SKM-1 treated with dmso at 0.1 percent for 144 hours (cell line): ENCODE measurements around the gene NCF2.
A peak's percentile ranks its signal among the peaks of the same experiment; 100 is the strongest.

Experiments
- DNase-seq: peaks from one replicate; lab custom pipeline; 2025; ENCODE audit not compliant: unreplicated experiment; lab: John Stamatoyannopoulos, UW

NCF2 gene

DNA sequence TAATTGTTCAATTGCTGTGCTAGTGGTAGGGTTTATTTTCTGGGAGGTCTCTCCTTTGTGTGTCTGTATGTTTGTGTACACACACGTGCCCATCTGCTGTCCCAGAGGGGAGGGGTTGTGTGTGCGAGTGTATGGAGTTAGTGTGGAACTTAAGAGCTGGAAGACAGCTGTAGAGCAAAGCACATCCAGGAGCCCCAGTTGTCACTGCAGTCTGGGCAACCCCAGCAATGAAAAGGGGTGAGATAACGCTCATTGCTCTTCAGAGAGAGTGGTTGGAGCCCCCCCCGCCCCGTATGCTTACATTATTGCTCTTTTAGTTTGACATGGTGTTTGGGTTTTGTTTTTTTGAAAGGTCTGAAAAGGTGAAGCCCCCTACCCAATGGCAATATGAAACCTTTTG, 36.9 kb downstream of the NCF2 start:
- DNase-seq = no peak

DNA sequence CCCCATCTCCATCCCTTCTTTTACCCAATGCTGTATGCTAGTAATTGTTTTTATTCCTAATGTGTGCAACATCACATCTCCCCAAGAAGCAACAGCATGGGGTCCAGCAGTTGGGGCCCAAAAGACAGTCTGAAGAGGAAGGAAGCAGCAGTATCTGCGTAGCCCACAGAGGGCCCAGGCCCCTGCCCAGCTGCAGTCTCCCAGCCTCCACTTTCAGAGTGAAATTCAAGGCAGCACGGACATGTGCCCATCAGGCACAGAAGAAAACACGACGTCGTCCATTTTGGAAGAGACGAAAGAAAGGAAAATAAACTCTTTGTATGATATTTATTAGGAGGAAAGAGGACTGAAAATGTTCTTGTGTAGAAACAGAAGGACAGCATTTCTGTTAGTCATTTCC, 37.4 kb downstream of the NCF2 start:
- DNase-seq = no peak

DNA sequence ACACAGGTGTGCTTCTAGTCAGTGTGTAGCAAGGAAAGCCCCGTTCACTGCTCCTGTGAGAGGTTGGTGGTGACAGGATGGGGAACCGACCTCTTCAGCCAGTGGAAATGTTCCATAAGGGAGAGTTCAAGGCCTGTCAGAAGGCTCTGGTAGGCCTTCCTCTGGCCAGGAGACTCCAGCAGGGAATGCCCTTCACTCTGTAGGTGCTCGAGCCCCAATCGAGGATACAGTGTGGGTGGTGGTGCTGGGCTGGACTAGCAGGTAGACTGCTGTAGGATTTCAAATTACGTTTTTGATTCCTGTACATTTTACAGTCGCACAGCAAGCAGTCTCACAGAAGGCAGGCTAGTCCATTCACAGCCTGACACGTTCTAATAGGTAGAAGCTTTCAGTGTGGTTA, 37.8 kb downstream of the NCF2 start:
- no peak for DNase-seq

DNA sequence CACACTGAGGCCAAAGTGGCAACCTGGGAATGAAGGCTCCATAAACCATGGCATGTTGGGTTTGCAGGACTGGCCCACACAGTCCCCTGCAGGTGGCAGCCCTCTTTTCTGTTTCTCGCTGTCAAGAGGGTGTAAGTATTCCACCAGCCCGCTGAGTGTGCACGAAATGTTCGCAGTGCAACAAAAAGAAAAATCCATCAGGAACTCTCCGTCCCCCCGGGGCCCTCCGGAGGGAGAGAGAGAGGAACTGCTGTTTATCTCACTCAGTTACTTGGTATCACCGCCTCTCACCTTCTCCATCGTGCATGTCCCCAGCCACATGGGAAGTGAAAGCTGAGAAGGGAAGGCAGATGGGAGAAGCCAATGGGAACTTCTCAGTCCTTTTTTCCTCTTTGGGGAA, 38.3 kb downstream of the NCF2 start:
- DNase-seq = no peak

DNA sequence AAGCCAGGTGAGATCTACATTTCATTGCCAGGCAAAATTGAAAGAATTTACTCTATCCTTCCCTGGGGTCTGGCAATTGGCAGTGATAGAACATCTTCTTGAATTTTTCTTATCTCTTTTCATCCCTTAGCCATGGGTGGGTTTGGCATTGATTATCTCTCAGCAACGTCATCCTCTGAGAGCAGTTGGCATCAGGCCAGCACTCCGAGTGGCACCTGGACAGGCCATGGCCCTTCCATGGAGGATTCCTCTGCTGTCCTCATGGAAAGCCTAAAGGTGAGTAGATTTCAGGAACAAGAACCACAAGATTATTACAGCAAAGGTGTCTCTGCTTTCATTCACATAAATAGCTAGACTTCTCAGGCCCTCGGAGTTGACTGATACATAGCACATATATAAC, 39.3 kb downstream of the NCF2 start:
- DNase-seq = no peak

DNA sequence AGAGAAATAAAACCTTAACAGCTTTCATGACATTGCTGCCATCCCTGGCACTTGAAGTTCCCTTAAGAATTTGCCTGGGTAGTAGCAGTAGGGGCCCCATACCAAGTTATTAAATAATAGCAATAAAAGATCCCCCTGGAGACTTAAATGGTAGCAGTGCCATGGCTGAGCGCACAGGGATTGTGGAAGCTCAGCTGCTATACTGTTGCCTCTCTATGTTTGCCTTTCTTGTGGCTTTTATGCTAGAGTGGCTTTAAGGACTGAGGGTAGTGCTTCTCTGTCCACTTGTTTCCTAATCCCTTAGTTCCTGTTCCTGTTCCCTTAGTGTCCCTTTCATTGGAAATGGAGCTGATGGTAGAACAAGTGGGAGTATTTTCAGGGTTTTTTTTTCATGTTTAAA, 42.1 kb downstream of the NCF2 start:
- peak; percentile 50 for DNase-seq

DNA sequence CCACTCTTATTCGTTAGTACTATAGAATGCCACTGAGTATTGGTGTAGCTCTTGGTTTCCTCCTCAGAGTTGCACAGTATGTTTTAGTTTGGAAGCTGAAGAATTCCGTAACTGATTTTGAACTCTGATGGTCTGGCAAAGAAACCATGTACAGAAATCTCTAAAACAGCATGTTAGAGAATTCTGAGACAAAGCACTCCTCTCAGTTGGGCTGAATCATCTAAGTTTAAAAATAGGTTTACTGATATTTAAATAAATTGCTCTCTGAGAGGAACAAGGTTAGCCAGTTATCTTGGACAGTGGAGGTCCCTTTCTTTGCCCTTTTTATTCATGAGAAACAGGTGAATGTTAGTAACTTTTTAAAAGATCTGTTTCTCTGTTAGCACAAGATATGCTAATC, 43.8 kb downstream of the NCF2 start:
- DNase-seq = no peak

DNA sequence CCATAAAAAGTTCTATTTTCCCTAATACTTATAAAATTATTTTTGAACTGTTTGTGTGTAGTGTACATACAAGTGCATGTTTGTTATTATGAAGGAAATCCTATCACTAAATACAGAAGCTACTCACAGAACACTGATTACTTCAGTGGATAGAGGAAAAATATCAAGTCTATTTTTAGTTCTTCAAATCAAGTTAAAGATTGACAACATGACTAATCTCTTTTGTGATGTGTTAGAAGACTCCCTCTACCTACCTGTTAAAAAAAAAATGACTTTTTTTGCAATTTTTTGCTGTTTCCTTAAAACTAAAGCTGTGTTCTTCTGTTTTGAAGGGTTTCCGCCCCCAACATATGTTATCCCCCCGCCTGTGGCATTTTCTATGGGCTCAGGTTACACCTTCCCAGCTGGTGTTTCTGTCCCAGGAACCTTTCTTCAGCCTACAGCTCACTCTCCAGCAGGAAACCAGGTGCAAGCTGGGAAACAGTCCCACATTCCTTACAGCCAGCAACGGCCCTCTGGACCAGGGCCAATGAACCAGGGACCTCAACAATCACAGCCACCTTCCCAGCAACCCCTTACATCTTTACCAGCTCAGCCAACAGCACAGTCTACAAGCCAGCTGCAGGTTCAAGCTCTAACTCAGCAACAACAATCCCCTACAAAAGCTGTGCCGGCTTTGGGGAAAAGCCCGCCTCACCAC, 45.5 kb downstream of the NCF2 start:
- DNase-seq = no peak

DNA sequence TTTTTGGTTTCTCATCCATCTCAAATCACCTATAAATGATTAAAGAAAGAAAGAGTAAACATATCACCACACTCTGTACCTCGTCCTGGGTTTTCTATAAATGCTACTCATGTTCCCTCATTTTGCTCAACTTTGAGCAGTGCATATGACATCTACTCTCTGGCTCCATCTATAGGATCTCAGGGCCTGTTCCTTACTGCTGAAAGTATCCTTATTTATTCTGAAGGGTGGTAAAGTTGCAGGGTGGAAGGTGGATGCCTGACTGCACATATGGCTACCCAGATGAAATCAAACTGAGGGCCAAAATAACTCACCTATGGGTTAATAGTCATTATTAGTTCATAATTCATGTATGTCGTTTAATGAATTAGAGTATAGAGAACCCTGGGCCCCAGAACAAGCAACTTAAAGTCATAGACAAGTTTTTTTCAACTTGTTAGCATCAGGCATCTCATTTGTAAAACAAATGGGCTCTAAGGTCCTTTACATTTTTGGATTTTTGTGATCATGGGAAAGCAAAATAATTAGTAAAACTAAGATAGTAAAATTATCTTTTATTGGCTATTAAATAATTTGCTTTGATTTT, 46.5 kb downstream of the NCF2 start:
- DNase-seq = peak; percentile 72

DNA sequence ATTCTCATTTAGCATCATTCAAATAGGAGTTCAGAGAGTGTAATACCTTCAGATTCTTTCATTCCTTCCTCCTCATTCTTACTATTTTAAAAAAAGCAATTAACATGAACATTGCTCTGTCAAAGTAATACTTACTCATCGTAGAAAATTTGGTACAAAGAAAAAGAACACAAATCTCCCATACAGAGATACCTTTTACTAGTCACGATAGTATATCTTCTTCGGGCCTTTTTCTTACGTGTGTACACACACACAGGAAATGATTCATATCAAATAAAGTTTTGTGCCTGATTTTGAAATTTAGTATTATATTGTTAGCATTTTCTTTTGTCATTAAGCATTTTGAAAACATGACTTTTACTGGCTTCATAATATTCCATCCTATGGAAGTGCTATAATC, 52.9 kb downstream of the NCF2 start:
- DNase-seq = no peak

DNA sequence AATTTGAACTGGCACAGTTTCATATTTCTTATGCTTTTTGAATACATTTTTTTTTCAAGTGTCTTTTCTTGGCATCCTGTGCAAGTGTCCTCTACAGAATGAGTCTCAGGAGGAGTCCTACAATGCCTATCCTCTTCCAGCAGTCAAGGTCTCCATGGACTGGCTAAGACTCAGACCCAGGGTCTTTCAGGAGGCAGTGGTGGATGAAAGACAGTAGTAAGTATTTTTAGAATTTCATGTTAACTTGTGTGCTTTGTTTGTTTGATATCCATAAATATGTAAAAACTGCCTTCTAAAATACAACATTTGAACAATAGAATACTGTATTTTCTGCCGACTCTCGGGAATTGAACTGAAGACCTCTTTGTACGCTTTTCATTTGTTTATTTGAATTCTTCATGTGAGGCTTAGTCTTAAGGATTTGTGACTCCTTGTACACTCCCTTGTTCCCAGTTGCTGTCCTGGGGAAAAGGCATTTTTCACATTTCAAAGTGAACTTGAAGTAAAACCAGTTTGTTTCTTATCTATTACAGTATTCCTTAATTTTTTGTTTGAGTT, 56.6 kb downstream of the NCF2 start:
- no peak for DNase-seq

DNA sequence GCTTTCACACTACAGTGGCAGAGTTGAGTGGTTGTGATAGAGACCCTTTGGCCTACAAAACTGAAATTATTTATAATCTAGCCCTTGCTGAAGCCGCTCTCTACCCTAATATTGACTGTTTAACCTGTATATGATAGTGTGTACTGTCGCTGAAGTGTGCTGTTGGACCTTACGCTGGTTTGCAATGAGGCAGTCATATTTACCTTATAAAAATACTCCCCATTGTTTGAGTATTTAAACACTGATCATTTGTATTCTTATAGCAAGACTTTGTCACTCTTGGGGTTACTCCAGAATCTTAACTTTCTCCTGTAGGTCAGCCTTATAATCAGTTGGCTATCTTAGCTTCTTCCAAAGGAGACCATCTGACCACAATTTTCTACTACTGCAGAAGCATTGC, 61.7 kb downstream of the NCF2 start:
- no peak for DNase-seq

DNA sequence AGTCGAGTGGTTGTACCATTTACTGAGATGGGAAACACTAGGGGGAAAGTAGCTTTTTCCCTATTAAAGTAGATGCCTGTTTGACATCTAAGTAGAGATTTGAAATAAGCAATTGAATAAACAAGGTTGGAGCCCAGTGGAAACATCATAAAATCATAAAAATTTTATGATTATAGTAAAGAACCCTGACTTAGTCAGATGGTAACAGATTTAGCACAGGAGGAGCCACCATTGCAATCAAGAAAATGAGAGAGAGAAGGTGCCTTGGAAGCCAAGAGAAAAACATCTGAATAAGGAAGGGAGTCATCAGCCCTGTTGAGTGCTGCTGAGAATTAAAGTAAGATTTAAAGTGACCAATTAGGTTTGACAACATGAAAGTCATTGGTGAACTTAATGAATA, 68.2 kb downstream of the NCF2 start:
- no peak for DNase-seq

DNA sequence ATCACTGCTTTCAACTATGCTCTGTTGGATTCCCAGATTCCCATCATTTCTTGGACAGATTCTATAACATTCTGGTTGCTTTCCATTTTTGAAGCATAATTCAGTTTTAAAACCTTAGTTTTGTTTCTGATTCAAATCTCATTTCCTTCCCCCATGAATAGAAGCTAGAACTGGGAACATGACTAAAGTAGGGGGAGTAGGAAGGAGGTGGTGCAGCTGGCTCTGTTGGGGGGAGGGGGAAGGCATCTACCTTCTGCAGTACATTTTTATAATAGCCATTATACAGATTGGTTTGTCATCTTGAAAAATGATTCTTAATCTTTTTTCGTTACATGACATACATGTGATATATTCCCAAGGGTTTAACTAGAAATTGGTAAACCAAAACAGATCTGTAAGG, 69.9 kb downstream of the NCF2 start:
- DNase-seq = no peak

DNA sequence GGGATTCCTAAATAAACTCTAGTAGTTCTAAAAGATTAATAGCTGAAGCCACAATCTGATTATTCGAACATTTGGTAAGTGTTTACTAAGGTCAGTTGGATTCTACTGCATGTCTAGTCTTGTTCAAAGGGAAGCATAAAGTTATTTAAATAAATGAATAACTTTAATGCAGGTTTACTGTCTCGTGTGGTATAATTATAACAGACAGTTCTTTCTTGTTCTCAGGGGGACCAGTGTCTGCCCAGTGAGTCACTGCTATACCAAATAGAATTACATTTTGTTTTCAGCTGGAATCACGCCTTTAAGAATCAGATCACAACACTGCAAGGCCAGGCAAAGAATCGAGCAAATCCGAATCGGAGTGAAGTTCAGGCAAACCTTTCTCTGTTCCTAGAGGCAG, 72.9 kb downstream of the NCF2 start:
- no peak for DNase-seq

DNA sequence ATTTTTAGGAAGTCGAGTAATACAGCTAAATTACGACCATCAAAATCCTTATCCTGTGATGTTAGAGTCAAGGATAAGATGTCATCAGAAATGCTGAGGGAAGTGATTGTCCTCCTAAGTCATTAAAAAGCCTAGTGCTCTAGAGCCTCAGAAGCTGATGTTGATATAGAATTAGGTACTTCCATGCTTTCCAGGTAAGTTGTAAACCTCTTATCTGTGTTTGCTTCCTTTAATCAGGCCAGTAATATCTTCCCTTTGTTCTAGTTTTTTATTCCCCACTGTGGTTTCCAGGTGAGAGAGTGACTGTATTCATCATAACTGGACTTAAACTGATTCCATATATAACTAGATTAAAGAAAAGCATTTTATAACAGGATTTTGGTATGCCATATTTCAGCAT, 73.5 kb downstream of the NCF2 start:
- DNase-seq = no peak

DNA sequence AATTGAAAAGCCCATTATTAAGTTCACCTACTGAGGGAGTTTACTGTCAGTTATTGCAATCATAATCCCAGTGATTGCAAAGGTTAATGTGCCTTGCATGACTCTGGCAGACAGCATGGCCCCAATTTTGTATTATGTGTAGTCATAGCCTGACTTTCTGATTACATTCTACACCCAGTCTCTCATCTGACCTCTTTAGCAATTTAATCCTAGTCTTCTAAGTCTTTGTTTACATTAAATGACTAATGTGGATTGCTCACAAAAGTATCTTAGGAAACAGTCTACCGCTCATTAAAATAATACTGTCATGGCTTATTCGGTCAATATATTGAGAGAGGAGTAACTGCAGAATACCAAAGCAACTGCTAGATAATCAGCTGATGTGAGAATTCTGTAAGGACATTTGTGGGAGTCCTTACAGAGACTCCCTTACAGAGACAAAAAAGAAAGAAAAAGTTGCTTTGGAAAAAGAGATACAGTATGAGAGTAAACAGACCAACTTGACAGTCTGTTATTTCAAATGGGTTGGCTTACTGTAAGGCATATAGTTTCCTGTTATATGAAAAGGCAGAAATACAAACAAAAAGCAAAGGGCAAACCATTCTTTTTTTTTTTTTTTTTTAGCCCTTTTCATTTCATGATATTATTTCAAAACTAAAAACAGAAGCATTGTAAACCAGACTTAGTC, 75.1 kb downstream of the NCF2 start:
- DNase-seq = no peak

DNA sequence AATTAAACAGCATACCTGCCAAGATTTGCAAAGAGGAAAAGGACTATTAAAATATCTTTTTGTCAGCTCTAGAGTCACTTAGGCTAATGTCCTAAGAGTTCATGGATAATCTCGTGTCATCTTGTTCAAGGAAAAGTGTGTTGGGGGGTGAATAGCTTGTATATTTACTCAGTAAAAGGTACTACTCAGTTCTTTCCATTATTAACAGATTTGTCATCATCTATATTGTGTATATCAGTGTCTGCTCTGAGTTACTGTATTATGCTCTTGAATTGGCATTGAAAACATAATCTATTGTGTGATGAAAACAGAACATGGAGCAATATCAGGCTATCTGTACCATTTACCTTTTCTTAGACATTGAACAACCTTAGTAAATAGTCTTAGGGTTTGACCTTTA, 76.0 kb downstream of the NCF2 start:
- no peak for DNase-seq

DNA sequence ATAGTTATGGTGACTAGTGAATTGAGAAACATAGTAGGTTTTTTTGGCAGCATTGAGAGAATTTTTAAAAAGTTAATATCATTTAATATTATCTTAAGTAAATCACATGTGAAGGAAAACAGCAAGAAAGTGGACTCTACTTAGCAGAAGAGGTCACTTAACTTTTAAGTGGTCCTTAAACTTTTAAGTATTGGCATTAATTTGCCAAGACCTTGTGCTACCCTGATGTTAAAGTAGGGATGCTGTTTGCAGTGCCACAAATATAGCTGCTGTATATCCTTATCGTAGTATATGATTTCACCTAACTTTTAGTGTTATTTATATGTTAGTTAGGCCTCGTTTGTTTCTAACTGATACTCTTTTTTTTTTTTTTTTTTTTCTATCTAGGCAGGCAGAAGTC, 77.8 kb downstream of the NCF2 start:
- DNase-seq = no peak

DNA sequence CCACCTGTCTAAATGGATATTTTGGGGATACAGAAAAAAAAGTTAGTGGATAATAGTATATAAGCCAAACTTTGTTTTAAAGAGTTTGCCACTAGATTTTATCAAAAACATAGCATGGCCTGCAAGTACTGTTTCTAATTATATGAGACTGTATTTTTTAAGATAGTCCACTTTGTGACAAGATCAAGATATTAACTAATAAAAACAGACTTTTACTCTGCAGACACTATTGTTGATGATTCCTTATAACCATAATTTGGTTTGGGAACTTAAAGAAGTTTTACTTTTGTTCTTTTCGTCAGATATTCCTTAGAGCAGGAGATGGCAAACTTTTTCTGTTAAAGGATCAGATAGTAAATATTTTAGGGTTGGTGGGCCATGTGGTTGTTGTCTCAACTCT, 81.6 kb downstream of the NCF2 start:
- no peak for DNase-seq

DNA sequence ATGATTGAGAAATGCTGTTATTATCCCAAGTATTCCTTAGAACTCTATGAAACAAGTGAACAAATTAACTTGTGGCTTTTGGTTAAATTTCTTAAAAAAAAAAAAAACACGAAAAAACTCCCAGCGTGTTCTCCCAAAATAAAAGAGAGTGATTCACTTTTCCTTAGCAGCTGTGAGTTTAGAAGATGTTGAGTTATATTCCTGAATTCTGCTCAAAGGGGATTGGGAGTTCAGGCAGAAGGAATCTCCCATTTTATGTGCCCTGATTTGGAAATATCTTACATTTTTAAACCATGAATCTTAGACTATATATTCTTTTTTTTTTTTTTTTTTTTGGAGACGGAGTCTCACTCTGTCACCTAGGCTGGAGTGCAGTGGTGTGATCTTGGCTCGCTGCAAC, 83.7 kb downstream of the NCF2 start:
- no peak for DNase-seq
